GM21825 (cell line): Measurements from ENCODE around the gene MITF.

Experiments used
- ATAC-seq: cut with Tn5 transposase; IDR thresholded peaks from one replicate; pipeline ENCODE4 v1.9.1; 2021; ENCODE audit warnings: mild to moderate bottlenecking, moderate library complexity; ENCODE audit not compliant: unreplicated experiment

The MITF gene

GRCh38 chr3:69828817-69829216 lies 89.6 kb downstream of the MITF start:
- ATAC-seq, result no peak

- ATAC-seq, result no peak
These were observed 90.9 kb downstream of the MITF start for GRCh38 chr3:69830147-69830546.

- ATAC-seq, result no peak
These were observed 92.5 kb downstream of the MITF start for GRCh38 chr3:69831737-69832136.

- ATAC-seq, result no peak
These were observed 94.3 kb downstream of the MITF start for GRCh38 chr3:69833591-69833990.

GRCh38 chr3:69838217-69838616 lies 99.0 kb downstream of the MITF start:
- ATAC-seq, result no peak

GRCh38 chr3:69838696-69839515 lies 99.6 kb downstream of the MITF start:
- ATAC-seq, result no peak

- ATAC-seq, result no peak
These were observed 103.1 kb downstream of the MITF start for GRCh38 chr3:69842351-69842750.

GRCh38 chr3:69842789-69843188 lies 103.5 kb downstream of the MITF start:
- ATAC-seq, result no peak

GRCh38 chr3:69844706-69845105 lies 105.4 kb downstream of the MITF start:
- ATAC-seq, result no peak

GRCh38 chr3:69847303-69847702 lies 108.0 kb downstream of the MITF start:
- no peak for ATAC-seq

GRCh38 chr3:69848113-69848512 lies 108.8 kb downstream of the MITF start:
- ATAC-seq, result no peak

GRCh38 chr3:69850849-69851248 lies 111.6 kb downstream of the MITF start:
- no peak for ATAC-seq

- no peak for ATAC-seq
These were observed 113.8 kb downstream of the MITF start for GRCh38 chr3:69853027-69853426.

- no peak for ATAC-seq
These were observed 116.3 kb downstream of the MITF start for GRCh38 chr3:69855436-69856162.

- ATAC-seq, result no peak
These were observed 117.9 kb downstream of the MITF start for GRCh38 chr3:69856965-69857705.

GRCh38 chr3:69861556-69861955 lies 122.3 kb downstream of the MITF start:
- ATAC-seq, result no peak

GRCh38 chr3:69864141-69864540 lies 124.9 kb downstream of the MITF start:
- no peak for ATAC-seq

- no peak for ATAC-seq
These were observed 125.5 kb downstream of the MITF start for GRCh38 chr3:69864766-69865165.

GRCh38 chr3:69865925-69866679 lies 126.8 kb downstream of the MITF start:
- ATAC-seq, result no peak

GRCh38 chr3:69866988-69867720 lies 127.9 kb downstream of the MITF start:
- no peak for ATAC-seq
